Stimulated activated naive CD8-positive, alpha-beta T cell treated with anti-CD3 and anti-CD28 coated beads, Interleukin-15, amount 100 ng/mL, for 72 hours (primary cell): ENCODE measurements around the gene SPEF2.

Experiments used
- ATAC-seq: fragments of 150-1000 bp; cut with Tn5 transposase; 2 replicates; pipeline ENCODE4 v1.10.0; 2021; ENCODE audit warnings: mild to moderate bottlenecking, moderate library complexity
- DNase-seq, 2 donors: peaks; one replicate each; pipeline ENCODE4 v3.0.0; 2021 to 2022
- H3K27ac Mint-ChIP-seq, 2 donors: one replicate each; pipeline ENCODE4 v1.8.0; 2022; ENCODE audit warnings: mild to moderate bottlenecking in 2 of 2, mixed read lengths in 2 of 2, moderate library complexity in 2 of 2
- H3K27me3 Mint-ChIP-seq: one replicate; pipeline ENCODE4 v1.8.0; 2022; ENCODE audit warnings: mixed read lengths
- H3K4me1 Mint-ChIP-seq: one replicate; pipeline ENCODE4 v1.8.0; 2022; ENCODE audit warnings: mild to moderate bottlenecking, mixed read lengths
- H3K4me3 Mint-ChIP-seq, 2 donors: one replicate each; pipeline ENCODE4 v1.8.0; 2022; ENCODE audit warnings: mild to moderate bottlenecking in 2 of 2, mixed read lengths in 2 of 2, moderate library complexity in 1 of 2
- H3K9me3 Mint-ChIP-seq, 2 donors: one replicate each; pipeline ENCODE4 v1.8.0; 2022; ENCODE audit warnings: mixed read lengths in 2 of 2

The SPEF2 gene, protein sequence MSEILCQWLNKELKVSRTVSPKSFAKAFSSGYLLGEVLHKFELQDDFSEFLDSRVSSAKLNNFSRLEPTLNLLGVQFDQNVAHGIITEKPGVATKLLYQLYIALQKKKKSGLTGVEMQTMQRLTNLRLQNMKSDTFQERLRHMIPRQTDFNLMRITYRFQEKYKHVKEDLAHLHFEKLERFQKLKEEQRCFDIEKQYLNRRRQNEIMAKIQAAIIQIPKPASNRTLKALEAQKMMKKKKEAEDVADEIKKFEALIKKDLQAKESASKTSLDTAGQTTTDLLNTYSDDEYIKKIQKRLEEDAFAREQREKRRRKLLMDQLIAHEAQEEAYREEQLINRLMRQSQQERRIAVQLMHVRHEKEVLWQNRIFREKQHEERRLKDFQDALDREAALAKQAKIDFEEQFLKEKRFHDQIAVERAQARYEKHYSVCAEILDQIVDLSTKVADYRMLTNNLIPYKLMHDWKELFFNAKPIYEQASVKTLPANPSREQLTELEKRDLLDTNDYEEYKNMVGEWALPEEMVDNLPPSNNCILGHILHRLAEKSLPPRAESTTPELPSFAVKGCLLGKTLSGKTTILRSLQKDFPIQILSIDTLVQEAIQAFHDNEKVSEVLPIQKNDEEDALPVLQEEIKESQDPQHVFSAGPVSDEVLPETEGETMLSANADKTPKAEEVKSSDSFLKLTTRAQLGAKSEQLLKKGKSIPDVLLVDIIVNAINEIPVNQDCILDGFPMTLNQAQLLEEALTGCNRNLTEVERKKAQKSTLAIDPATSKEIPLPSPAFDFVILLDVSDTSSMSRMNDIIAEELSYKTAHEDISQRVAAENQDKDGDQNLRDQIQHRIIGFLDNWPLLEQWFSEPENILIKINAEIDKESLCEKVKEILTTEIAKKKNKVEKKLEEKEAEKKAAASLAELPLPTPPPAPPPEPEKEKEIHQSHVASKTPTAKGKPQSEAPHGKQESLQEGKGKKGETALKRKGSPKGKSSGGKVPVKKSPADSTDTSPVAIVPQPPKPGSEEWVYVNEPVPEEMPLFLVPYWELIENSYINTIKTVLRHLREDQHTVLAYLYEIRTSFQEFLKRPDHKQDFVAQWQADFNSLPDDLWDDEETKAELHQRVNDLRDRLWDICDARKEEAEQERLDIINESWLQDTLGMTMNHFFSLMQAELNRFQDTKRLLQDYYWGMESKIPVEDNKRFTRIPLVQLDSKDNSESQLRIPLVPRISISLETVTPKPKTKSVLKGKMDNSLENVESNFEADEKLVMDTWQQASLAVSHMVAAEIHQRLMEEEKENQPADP (N-terminal part only)

DNA sequence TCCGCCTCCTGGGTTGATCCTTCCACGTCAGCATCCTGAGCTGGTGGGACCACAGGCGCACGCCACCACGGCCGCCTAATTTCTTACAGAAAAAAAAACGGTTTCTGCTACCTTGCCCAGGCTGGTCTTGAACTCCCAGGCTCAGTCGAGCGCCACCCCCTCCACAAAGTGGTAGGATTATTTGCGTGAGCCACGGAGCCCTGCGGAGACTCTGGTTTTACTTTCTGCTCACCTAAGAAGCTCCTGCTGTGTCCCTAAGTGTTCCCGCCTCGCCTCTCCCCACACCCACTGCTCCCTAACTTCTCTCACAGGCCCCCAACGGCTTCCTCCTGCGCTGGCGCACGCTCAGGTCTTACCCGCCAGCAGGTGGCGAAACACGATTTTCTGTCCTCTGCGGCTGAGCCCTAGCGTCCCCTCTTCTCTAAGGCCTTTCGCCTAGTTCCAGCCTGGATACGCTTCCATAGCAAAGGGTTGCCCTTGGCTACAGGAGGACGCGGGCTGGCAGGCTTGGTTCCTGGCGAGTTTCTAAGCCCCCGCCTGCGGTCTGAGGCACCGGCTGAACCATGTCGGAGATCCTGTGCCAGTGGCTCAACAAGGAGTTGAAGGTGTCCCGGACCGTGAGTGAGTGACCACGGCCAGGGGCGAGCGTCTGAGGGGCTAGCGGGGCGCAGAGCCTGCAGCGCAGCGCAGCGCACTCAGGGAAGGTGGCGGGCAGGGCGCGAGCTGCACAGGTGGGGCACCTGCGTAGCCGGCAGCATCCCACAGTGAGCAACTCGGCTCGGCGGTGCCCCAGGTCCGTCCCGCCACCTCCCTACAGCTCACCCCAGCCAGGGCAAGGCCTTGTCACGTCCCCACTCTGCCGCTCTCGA, at the start of gene SPEF2:
SPEF2 (plus strand) TSS at position 429 of the 869 bp plus-strand sequence; CDS start at position 564, 135 bp downstream.
- Mint-ChIP-seq H3K27me3 (no peaks in the 10 kb centered on the region), H3K4me1 (peaks cover 38% of the 10 kb centered on the region), H3K4me3 (peak within 1 kb of the TSS; percentile 90 to 96), H3K27ac (peak within 1 kb of the TSS; percentile 91 to 98), H3K9me3 (peaks cover 25 to 26% of the 10 kb centered on the region in 2 donors)
- DNase-seq, result peak; percentile 82 to 89
- ATAC-seq, result peak; percentile 94

DNA sequence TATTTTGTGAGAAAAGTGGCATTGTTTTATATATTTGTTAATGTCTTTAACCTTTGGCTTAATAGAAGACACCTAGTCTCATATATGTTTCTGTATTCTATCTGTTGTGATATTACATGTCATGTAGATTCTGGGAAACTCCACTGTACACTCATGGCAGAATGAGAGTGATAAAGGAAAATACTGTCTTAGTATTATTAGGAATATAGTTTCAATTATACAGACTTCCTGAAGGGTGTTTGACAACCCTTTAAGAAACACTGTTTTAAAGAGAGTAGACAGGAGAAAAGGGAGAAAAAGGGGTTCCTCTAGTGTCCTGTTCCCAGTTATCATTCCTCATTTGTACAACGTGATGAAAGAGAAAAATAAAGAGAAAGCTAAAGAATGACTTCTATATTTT, 42.1 kb upstream of the SPEF2 start:
- Mint-ChIP-seq H3K4me1 (no peaks in the 10 kb centered on the region), H3K9me3 (peaks cover 0 to 5% of the 10 kb centered on the region in 2 donors), H3K4me3 (no peak overlapping the region), H3K27ac (no peak overlapping the region), H3K27me3 (peaks cover 19% of the 10 kb centered on the region)
- DNase-seq, result no peak
- no peak for ATAC-seq

DNA sequence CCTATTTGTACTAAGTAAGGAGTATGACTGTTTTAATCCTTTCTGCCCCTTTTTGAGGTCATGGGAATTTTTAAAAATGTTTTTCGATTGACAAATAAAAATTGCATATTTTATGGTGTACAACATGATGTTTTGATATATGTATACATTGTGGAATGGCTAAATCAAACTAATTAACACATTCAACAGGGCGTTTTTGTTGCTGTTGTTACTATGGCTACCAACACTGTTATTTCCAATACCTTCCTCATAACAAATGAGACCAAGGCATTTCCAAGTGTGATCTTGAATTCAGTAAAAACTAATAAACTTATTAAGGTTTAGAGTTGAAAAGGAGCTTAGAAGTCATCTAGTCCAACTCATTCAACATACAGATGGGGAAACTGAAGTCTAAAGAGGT, 30.2 kb upstream of the SPEF2 start:
- Mint-ChIP-seq H3K27ac (no peak overlapping the region), H3K27me3 (peaks cover 68% of the 10 kb centered on the region), H3K4me3 (no peak overlapping the region), H3K9me3 (no peaks in the 10 kb centered on the region), H3K4me1 (no peaks in the 10 kb centered on the region)
- ATAC-seq, result no peak
- DNase-seq, result no peak

DNA sequence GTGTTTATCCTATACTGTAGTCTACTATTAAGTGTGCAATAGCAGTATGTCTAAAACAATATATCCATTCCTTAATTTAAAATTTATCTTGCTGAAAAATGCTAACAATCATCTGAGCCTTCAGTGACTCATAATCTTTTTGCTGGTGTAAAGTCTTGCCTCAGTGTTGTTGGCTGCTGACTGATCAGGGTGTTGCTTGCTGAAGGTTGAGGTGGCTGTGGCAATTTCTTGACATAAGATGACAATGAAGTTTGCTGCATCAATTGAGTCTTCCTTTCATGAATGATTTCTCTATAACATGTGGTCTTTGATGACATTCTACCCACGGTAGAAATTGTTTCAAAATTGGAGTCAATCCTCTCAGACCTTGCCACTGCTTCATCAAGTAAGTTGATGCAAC, 24.3 kb upstream of the SPEF2 start:
- peaks cover 0 to 9% of the 10 kb centered on the region in 2 donors for H3K9me3 Mint-ChIP-seq

DNA sequence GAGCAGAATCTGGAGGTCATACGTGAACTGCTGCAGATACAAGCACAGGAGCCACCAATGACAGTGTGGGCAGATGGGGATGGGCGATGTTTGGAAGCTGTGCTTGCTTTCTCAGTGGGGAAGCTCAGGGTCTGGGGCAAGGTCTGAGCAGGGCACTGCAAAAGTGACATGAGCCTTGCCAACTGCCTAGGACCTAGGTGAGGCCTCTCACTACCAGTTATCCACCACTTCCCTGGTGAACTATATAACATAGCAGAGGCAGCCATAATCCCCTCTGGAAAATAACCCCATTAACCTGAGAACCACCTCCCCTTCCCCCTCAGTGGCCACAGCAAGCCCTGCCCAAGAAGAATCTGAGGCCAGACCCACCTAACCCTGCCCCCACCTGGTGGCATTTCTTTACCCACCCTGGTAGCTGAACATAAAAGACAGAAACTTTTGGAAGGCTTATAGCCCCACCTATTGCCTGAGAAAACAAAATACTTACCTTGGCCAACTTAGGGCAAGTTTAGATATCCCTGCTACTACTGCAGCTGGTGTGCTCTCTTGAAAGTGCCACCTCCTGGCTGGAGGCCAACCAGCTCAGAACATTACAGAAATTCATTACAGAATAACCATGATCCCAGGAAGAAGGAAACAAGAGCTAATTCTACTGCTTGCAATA, 18.8 kb upstream of the SPEF2 start:
- DNase-seq (no peak), ATAC-seq (no peak)
- Mint-ChIP-seq H3K27me3 (peaks cover 19% of the 10 kb centered on the region), H3K4me1 (no peaks in the 10 kb centered on the region), H3K27ac (no peak overlapping the region), H3K4me3 (no peak overlapping the region), H3K9me3 (peaks cover 3 to 22% of the 10 kb centered on the region in 2 donors)

More for the DNA sequence above, 24.3 kb upstream of the SPEF2 start:
- H3K4me3 Mint-ChIP-seq, result no peak overlapping the region
- no peak for ATAC-seq
- DNase-seq, result no peak
- no peak overlapping the region for H3K27ac Mint-ChIP-seq
- H3K4me1 Mint-ChIP-seq, result no peaks in the 10 kb centered on the region
- H3K27me3 Mint-ChIP-seq, result peaks cover 41% of the 10 kb centered on the region

DNA sequence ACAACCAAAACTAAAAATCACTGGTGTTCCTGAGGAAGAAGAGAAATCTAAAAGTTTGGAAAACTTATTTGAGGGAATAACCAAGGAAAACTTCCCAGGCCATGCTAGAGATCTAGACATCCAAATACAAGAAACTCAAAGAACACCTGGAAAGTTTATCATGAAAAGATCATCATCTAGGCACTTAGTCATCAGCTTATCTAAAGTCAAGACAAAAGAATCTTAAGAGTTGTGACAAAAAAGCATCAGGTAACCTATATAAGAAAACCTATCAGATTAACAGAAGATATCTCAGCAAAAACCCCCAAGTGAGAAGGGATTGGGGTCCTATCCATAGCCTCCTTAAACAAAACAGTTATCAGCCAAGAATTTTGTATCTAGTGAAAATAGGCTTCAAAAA, 17.1 kb upstream of the SPEF2 start:
- no peak overlapping the region for H3K4me3 Mint-ChIP-seq
- H3K4me1 Mint-ChIP-seq, result no peaks in the 10 kb centered on the region
- peaks cover 18% of the 10 kb centered on the region for H3K27me3 Mint-ChIP-seq
- DNase-seq, result no peak
- H3K27ac Mint-ChIP-seq, result no peak overlapping the region
- H3K9me3 Mint-ChIP-seq, result peaks cover 5 to 28% of the 10 kb centered on the region in 2 donors
- ATAC-seq, result no peak

DNA sequence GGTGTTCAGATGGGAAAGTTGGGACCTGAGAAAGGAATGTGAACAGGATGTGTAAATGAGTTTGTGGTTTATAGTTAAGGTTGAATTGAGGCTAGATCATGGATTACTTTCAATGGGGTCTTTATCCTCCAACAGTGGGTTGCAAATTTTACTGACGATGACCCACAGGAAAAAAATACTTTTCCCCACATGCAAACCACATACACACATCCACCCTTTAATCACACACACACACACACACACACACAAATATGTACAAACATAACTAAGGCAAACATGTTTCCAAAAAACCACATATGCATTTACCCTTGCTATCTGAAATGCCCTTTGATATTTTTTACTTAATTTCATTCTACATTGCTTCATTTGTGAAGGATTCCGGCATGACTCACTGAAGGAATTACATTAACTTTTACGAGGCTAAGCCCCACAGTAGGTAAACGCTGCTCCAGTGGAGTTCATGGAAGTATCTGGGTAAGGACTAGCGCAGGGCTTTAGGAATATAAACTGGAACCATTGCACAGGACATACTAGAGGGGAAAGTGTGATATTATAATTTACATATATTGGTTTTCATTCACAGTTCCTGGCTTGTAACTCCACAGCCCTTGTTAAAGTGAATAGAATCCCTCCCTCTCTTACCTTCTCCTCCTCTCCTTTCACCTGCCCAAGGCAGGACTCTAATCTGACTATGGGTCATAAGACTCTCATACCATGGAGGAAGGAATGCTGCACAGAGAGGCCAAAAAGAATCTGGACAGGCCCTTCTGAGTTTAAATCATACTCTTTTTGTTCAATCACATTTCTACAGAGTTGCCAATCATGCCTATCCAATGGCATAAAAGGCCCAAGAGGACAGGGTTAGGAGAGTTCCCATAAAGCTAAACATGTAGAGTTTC, 8.5 kb upstream of the SPEF2 start:
- Mint-ChIP-seq H3K9me3 (peaks cover 3 to 17% of the 10 kb centered on the region in 2 donors), H3K4me1 (no peaks in the 10 kb centered on the region), H3K27me3 (no peaks in the 10 kb centered on the region), H3K4me3 (no peak overlapping the region), H3K27ac (peak overlapping the region in 1 of 2 donors; percentile 55)
- DNase-seq, result no peak
- ATAC-seq, result no peak

DNA sequence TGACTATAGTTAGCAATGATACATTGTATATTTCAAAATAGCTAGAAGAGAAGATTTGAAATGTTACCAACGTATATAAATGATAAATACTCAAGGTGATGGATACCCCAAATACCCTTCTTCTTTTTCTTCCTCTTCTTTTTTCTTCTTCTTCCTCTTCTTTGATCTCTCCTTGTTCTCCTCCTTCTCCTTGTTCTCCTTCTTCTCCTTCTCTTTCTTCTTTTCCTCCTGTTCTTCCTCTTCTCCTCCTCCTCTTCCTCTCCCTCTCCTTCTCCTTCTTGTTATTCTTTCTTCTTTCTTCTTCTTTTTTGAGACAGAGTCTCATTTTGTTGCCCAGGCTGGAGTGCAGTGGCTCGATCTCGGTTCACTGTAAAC, 616 bp upstream of the SPEF2 start:
- Mint-ChIP-seq H3K4me1 (peaks cover 38% of the 10 kb centered on the region), H3K27ac (peak overlapping the region; percentile 91 to 98), H3K4me3 (peak overlapping the region; percentile 90 to 96), H3K27me3 (no peaks in the 10 kb centered on the region), H3K9me3 (peaks cover 25 to 26% of the 10 kb centered on the region in 2 donors)
- ATAC-seq (no peak), DNase-seq (no peak)

DNA sequence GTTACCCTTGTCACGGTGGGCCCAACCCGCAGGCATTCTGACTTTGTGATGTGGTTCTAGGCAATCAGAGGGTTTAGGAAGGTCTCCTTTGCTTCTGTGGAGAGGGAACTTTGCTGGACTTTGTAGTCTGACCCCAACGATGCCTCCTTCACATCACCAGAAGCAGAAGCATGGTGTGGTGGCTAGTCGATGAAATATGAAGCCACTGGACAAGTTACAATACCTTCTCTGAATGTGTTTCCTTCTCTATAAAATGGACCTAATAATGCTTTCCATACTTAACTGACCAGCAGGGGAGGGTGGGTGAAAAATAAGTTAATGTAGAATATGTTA, 607 bp downstream of the SPEF2 start:
- DNase-seq (no peak), ATAC-seq (no peak)
- peak overlapping the region; percentile 91 to 98 for H3K27ac Mint-ChIP-seq

DNA sequence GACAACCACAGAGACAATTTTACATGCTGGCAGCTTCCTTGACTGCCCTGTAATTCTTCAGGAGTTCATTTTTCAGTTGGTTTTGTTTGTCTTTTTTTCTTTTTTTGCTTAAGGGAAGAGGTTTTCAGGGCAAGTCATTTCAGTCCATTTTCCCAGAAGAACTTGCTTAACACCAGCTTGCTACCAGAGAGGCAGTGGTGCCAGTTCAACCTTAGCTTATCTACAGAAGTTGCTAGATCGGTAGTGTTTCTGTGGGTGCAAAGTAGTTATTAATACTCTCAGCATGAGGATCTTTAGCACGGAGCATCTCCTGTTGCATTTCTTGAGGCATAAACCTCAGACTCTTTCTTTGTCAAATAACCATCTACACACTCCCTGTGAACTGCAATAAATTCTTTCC, 1.1 kb downstream of the SPEF2 start:
- ATAC-seq (no peak), DNase-seq (no peak)
- Mint-ChIP-seq H3K4me1 (peaks cover 47% of the 10 kb centered on the region), H3K4me3 (peak overlapping the region; percentile 90 to 96), H3K27me3 (no peaks in the 10 kb centered on the region), H3K27ac (peak overlapping the region in 1 of 2 donors; percentile 98), H3K9me3 (peaks cover 20 to 25% of the 10 kb centered on the region in 2 donors)

More for the DNA sequence above, 607 bp downstream of the SPEF2 start:
- peaks cover 25% of the 10 kb centered on the region in 2 donors for H3K9me3 Mint-ChIP-seq
- peak overlapping the region; percentile 90 to 96 for H3K4me3 Mint-ChIP-seq
- H3K4me1 Mint-ChIP-seq, result peaks cover 44% of the 10 kb centered on the region
- no peaks in the 10 kb centered on the region for H3K27me3 Mint-ChIP-seq

DNA sequence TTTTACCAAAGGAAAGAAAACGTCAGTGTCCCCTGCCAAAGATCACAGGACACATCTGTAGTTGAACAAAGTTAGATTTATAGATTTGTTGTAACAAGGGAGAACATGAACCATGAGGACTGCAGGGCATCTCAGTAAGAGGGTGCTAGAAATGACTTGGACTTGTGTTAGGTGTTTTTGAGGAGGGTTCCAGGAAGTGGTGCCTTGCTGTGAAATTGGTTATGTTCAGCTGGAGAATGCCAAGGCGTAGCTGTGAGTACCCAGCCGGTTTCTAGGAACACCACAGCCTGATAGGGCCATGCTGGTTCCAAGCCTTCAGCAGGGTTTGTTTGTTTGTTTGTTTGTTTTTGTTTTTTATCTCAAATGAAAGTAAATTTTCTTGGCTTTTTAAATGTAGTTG, 5.3 kb downstream of the SPEF2 start:
- Mint-ChIP-seq H3K27ac (peak overlapping the region in 1 of 2 donors; percentile 55), H3K4me3 (peak overlapping the region in 1 of 2 donors; percentile 38), H3K4me1 (peaks cover 43% of the 10 kb centered on the region), H3K27me3 (no peaks in the 10 kb centered on the region), H3K9me3 (no peaks in the 10 kb centered on the region)
- ATAC-seq (peak; percentile 71), DNase-seq (peak in 1 of 2 donors; percentile 37)

DNA sequence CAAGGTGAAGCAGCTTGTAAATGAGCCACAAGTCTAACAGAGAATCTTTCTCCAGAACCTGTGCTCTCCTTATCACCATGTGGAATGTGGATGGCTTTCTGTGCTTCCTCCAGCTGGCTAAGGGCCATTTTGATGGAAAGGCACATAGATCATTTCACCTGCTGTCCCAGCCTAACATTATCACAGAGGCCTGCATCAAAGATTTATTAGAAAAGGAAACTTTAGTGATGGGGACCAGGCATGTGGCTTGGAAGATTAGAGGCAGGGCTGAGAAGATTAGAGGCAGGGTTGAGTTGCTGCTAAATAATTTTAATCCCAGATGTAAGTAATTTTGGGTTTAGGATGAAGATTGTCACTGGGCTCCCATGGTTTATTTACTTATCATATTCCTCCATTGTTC, 6.3 kb downstream of the SPEF2 start:
- peaks cover 37% of the 10 kb centered on the region for H3K4me1 Mint-ChIP-seq
- H3K9me3 Mint-ChIP-seq, result no peaks in the 10 kb centered on the region
- H3K4me3 Mint-ChIP-seq, result peak overlapping the region in 1 of 2 donors; percentile 38
- H3K27me3 Mint-ChIP-seq, result no peaks in the 10 kb centered on the region
- ATAC-seq (no peak), DNase-seq (no peak)
- no peak overlapping the region for H3K27ac Mint-ChIP-seq

DNA sequence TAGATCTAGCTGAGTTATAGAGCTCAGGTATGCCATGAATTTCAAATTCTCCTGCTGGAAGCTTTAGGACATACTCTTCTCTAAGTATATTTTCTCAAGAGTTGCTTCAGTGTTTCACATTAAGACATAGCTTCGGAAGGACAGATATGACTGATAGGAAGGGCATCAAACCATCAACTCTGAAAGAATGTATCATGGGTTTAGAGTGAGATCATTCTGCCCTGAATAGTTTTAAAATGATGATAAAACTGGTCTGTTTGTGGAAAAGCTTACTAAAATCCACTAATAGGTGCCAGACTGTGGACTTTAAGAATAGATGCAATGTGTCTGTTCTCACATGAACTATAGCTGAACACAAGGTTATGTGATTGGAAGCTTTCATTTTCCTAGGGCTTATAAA, 8.4 kb downstream of the SPEF2 start:
- Mint-ChIP-seq H3K27me3 (no peaks in the 10 kb centered on the region), H3K4me3 (peak overlapping the region in 1 of 2 donors; percentile 27), H3K9me3 (peaks cover 6% of the 10 kb centered on the region in 2 donors), H3K27ac (peak overlapping the region in 1 of 2 donors; percentile 83), H3K4me1 (peaks cover 33% of the 10 kb centered on the region)
- DNase-seq (no peak), ATAC-seq (peak; percentile 84)
